SK-N-SH (cell line): ENCODE measurements around the gene RWDD4.

Source experiments
- CTCF ChIP-seq: fragments of 200-600 bp; sonication (generic); IDR thresholded peaks from 2 replicates; pipeline ENCODE4 v1.6.1; 2017; ENCODE audit warnings: antibody characterized with exemption, mild to moderate bottlenecking, moderate library complexity
- EZH2phosphoT487 ChIP-seq: fragments of 200-600 bp; sonication (generic); IDR thresholded peaks from 2 replicates; pipeline ENCODE4 v1.6.1; 2017; ENCODE audit warnings: low read depth, mixed run types, mild to moderate bottlenecking, antibody characterized with exemption, moderate library complexity, borderline replicate concordance
- MEF2A ChIP-seq: IDR thresholded peaks from 2 replicates; pipeline ENCODE4 v1.4.0; 2012; ENCODE audit warnings: low read depth, borderline replicate concordance
- RAD21 ChIP-seq: IDR thresholded peaks from 2 replicates; pipeline ENCODE4 v1.6.1; 2012; ENCODE audit warnings: mild to moderate bottlenecking, low read length
- USF2 ChIP-seq: fragments of 150-350 bp; IDR thresholded peaks from 2 replicates; pipeline ENCODE4 v1.6.1; 2017; ENCODE audit warnings: antibody characterized with exemption, low read length, low read depth, borderline replicate concordance

DNA sequence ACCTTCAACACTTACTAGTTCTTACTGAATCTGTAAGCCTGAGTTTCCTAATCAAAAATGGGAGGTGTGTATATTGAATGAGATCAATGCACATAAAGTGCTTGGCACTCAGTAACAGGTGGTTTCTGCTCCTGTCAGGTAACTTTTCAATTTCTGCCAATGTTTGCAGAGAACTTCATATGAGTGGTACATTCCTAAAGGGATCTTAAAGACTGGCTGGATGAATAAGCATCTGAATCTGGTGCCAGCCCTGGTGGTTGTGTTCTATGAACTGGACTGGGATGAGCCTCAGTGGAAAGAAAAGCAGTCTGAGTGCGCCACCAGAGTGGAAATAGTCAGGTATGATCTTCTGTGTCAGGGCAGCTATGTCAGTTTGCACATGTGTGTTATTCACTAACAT lies 7.1 kb upstream of the RWDD4 start:
- TF ChIP-seq CTCF (no peak), RAD21 (no peak), MEF2A (no peak), USF2 (no peak), EZH2phosphoT487 (no peak)
